Ureter (tissue), 1 donor: ENCODE results near the gene HUS1B. TPM values are rescaled to one million over a fixed set of nuclear protein-coding genes. Genes with fewer than 3 reads are reported as not detected.
"Not testable (repeated sequence)": the region's sequence is repeated elsewhere in the genome, so short reads cannot be mapped to it uniquely, and the experiment has no call there.

Experiments
- DNase-seq: peaks from one replicate; pipeline ENCODE4 v3.0.0-alpha.2; 2020; ENCODE audit warnings: low spot score
- total RNA-seq: library from RNA; stranded (reverse); gene quantifications from one replicate; pipeline ENCODE4 v1.2.4, GENCODE V29; 2023
- donor health status: DM: yes; HTN: yes; CAD: no.

The HUS1B gene
- 1.9 TPM for total RNA-seq

GRCh38 chr6:656460-657252, at the start of gene HUS1B:
Gene HUS1B, minus strand, starts transcription at chr6:657100. Its CDS starts 156 bp downstream, at chr6:656944.
- DNase-seq = no peak

GRCh38 chr6:706146-706545, 49.2 kb upstream of the HUS1B start:
- no peak for DNase-seq

- no peak for DNase-seq
These were observed 48.1 kb upstream of the HUS1B start for GRCh38 chr6:705047-705446.

- DNase-seq = no peak
These were observed 47.1 kb upstream of the HUS1B start for GRCh38 chr6:704046-704445.

GRCh38 chr6:703552-703951, 46.7 kb upstream of the HUS1B start:
- no peak for DNase-seq

GRCh38 chr6:701700-702479, 45.0 kb upstream of the HUS1B start:
- DNase-seq = no peak

GRCh38 chr6:701215-701614, 44.3 kb upstream of the HUS1B start:
- no peak for DNase-seq

GRCh38 chr6:700490-700889, 43.6 kb upstream of the HUS1B start:
- no peak for DNase-seq

GRCh38 chr6:699319-699718, 42.4 kb upstream of the HUS1B start:
- DNase-seq = no peak

GRCh38 chr6:694431-695126, 37.7 kb upstream of the HUS1B start:
- not testable (repeated sequence) for DNase-seq

- DNase-seq = no peak
These were observed 36.8 kb upstream of the HUS1B start for GRCh38 chr6:693723-694009.

- DNase-seq = peak; percentile 85
These were observed 36.2 kb upstream of the HUS1B start, which contains the start of gene EXOC2 for GRCh38 chr6:692858-693722. Gene EXOC2, minus strand, starts transcription at chr6:693139. Its CDS starts 55,321 bp downstream, at chr6:637818.

- no peak for DNase-seq
These were observed 35.5 kb upstream of the HUS1B start for GRCh38 chr6:692356-692851.

- DNase-seq = no peak
These were observed 32.3 kb upstream of the HUS1B start for GRCh38 chr6:689223-689622.

GRCh38 chr6:686497-686896, 29.6 kb upstream of the HUS1B start:
- no peak for DNase-seq

GRCh38 chr6:684831-685636, 28.1 kb upstream of the HUS1B start:
- DNase-seq = no peak

GRCh38 chr6:683742-684440, 27.0 kb upstream of the HUS1B start:
- no peak for DNase-seq

GRCh38 chr6:680666-681340, 23.9 kb upstream of the HUS1B start:
- no peak for DNase-seq

GRCh38 chr6:680251-680650, 23.4 kb upstream of the HUS1B start:
- DNase-seq = no peak
